NCI-H2227 (cell line): ENCODE measurements around the gene SF3A2.

ENCODE experiments used
- DNase-seq: peaks from one replicate; lab custom pipeline; 2025; ENCODE audit not compliant: unreplicated experiment; lab: John Stamatoyannopoulos, UW

Gene SF3A2

DNA sequence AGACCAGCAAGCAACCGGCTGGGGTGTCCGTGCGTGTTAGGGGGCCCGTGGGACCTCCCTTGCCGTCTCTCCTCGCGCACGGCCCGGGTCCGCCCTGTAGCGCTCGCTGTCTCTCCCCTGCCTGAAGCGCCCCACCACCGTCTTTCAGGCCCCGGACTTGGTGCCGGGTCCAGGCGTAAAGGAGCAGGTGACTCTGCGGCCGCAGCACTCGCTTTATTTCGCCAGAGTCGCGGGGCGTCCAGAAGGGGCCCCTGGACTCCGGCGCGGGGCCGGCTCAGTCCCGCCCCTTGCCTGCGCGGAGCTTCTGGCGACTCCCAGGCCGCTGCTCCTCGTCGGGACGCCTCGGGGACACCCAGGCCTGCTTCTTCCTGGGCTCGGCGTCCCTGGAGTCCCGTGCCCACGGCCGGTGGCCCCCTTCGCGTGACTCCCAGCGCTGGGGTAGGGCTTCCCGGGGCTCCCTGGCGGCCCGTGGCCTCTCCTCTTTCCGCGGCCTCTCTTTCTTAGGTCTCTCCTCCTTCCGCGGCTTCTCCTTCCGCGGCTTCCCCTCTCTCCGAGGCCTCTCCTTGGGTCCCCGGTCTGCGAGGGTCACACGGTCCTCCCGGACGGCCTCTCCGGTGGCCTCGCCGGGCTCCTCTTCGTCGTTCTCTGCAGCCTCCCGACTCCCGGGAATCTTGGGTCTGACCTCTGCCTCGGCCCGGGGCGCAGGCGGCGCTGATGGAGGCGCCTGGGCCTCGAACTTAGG lies 15.6 kb downstream of the SF3A2 start:
- no peak for DNase-seq

DNA sequence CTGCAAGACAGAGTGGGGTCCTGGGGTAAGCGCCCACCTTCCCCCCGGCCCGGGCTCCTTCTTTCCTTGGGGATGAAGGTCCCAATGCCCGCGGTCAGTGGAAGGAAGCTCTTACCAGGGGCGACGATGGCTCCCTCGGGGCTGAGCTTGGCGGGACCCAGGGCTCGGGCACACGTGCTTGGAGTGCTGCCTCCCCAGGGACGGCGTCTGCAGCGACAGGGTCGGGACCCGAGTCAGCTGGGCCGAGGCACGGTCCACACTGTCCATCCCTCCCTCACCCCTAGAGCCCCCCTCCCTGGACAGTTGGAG lies 16.1 kb downstream of the SF3A2 start:
- no peak for DNase-seq

- DNase-seq = peak; percentile 52
Measured at GRCh38 chr19:2253106-2254063, 16.8 kb downstream of the SF3A2 start.

DNA sequence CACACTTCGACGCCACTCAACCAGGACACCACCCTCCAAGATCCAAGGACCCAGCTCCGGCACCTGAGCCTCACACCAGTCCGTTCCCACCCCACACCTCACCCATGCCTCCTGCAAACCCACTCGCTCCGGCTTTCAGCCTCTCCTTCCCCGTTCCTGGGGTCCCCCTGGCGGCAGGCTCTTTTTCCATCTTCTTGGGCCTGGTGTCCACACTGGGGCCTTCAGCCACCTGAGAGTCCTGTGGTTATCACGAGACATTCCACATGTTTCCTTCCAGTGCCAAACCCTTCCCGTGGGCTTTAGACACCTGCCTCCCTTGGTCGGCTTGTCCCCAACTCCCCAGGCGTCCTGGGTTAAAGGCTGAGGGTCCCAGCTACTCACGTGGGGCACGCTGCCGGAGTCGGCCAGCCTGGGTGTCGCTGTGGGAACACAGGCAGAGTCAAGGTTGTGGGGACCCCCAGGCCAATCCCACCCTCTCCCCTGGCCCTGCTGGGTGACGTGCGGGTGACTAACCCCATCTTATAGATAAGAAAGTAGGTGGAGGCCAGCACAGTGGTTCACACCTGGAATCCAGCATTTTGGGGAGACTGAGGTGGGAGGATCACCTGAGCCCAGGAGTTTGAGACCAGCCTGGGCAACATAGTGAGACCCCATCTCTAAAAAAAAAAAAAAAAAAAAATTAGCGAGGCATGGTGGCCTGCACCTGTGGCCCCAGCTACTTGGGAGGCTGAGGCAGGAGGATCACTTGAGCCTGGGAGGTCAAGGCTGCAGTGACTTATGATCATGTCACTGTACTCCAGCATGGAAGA lies 17.6 kb downstream of the SF3A2 start:
- peak; percentile 42 for DNase-seq

DNA sequence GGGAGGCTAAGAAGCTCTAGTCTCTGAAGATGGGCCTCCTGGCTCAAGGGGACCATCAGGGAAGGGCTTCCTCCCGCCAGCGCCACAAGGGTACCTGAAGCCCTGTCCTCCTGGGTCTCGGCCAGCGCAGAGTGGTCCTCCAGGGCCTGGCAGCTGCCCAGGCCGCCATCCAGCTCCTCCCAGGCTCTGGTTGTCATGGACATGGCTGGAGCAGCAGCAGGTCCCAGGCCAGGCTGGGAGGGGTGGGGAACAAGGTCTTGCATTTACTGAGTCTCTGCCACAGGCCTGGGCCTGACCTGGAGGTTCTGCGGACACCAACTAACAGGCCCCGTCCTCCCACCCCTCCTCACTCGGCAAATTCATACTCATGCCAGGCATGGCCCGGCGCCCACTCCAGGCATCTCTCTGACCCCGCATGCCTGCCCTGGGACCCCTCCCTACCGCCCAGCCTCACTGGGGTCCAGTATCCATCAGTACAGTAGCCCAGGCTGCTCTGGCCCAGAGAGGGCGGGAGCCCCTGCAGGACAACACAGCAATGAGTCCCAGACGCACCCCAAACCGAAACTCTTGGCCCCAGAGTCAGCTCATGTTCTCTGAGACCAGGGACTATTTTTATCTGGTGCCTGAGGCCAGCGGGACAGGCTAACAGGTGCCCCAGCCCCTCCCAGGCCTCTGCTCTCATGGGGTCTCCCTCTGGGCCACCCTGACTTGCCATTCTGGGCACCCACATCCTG lies 18.7 kb downstream of the SF3A2 start:
- no peak for DNase-seq

DNA sequence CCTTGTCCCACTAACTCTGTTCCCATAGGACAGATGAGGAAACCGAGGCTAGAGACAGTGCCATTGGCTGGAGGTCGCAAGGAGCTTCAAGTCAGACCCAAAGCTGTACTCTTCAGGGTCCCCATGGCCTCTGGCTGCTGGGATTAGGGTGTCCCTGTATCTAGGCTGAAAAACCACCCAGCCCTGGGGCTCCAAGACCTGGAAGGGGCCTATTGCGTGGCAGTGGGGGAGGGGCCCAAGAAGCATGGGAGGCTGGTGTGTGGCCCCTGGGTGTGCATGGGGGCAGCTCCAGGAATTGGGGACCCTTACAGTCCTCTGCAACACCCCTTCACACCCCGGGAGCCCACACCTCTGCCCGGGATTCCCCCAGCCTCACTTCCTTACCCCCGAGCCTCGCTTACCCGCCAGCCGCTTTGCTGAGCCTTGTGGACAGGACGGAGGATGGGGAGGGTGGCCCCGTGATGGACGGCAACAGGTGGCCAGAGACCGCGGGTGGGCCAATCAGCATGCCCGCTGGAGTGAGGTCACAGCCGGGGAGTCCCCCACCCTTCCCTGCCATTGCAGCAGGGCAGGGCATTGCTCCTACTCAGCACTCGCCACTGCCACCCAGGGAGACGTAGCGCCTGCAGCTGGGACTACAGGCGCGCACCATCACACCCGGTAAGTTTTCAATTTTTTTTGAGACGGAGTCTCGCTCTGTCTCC lies 19.5 kb downstream of the SF3A2 start, which contains the start of gene JSRP1:
JSRP1 (minus strand) TSS at position 436 of the 704 bp plus-strand sequence. CDS start 1,103 bp downstream, outside the sequence.
- no peak for DNase-seq

DNA sequence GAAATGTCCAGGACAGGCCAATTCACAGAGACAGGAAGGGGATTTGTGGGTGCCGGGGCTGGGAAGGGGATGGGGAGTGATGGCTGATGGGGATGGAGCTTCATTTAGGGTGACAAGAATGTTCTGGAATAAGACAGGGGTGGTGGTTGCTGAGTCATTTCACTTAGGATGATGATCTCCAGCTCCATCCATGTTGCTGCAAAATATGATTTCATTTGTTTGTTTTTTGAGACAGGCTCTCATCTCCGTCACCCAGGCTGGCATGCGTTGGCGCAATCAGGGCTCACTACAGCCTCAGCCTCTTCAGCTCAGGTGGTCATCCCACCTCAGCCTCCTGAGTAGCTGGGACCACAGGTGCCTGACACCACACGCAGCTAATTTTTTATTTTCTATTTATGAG lies 22.7 kb downstream of the SF3A2 start:
- DNase-seq = no peak

DNA sequence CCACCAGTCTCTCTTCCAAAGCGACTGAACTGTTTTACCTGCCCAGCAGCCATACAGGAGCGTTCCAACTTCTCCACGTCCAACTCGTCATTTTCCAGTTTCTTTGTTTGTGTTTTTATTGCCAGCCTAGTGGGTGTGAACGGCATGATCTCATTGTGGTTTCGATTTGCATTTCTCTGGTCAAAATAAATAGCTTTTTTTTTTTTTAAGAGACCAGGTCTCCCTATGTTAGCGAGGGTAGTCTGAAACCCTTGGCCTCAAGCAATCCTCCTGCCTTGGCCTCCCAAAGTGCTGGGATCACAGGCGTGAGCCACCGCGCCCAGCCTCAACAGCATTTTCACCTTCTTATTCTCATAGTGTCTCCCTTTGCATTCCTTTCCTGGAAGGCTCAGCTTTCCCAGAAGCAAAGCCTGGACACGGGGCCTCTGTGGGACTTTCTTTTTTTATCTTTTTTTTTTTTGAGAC lies 23.7 kb downstream of the SF3A2 start:
- DNase-seq = no peak

GRCh38 chr19:2261438-2262172 lies 25.0 kb downstream of the SF3A2 start:
- no peak for DNase-seq

- no peak for DNase-seq
Measured at GRCh38 chr19:2266183-2266993, 29.8 kb downstream of the SF3A2 start.

- DNase-seq = no peak
Measured at GRCh38 chr19:2268480-2268830, 31.8 kb downstream of the SF3A2 start.

- DNase-seq = no peak
Measured at GRCh38 chr19:2268861-2269243, 32.2 kb downstream of the SF3A2 start.

GRCh38 chr19:2269244-2270156 lies 32.9 kb downstream of the SF3A2 start:
- DNase-seq = peak; percentile 94

DNA sequence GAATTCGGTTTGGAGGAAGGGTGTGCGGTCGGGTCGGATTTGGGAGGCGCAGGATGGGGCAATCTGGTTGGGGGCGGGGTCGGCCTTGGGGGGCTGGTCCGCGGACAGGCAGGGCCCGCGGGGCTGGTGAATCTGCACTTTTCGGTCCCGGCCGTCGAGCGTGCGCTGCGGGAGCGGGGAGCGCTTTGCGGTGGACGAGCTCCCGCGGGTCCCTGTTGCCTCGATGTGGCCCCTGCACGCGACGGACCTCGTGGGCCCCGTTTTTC lies 33.5 kb downstream of the SF3A2 start:
- DNase-seq = no peak

- DNase-seq = peak; percentile 63
Measured at GRCh38 chr19:2270423-2271233, 34.0 kb downstream of the SF3A2 start.

- DNase-seq = no peak
Measured at GRCh38 chr19:2271234-2272103, 34.8 kb downstream of the SF3A2 start.
